Choroid plexus epithelial cell (primary cell): ENCODE results near the gene SPIB.

ENCODE experiments used
- DNase-seq: peaks from one replicate; pipeline ENCODE4 v3.0.0-alpha.2; 2010; ENCODE audit warnings: low read depth
- H3K4me3 ChIP-seq: 2 replicates; pipeline ENCODE4 v1.5.1; 2011; ENCODE audit warnings: low read depth, mild to moderate bottlenecking, control low read depth, low read length, moderate library complexity
- TF ChIP-seq, protein P1 (sequence below): conservative IDR thresholded peaks from 2 replicates; pipeline ENCODE4 v1.5.1; 2011; ENCODE audit warnings: low read depth, mild to moderate bottlenecking, control low read depth, inconsistent platforms, low read length, moderate library complexity

Gene SPIB

DNA sequence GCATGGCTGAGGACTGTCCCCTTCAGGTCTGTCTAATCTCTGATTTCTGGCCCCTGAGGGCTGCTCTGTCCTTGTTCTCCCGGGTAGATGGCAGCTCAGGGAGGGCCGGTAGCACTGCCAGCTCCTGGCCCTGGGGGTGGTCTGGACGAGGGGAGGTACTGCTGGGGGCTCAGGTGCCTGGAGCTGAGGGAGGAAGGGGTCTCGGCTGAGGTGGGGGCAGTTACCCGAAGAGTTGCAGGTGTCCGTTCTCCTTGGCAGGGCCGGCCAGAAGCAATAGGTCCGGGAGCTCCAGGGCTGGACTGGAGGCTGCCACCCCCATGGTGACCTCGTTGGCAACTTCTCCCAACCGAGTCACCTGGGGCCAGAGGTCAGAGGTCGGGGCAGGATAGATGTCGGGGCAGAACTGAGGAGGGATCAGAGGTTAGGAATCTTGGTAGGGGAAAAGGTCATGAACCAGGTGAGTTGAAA lies 56.4 kb downstream of the SPIB start:
- no peak for DNase-seq
- TF ChIP-seq, protein P1, sequence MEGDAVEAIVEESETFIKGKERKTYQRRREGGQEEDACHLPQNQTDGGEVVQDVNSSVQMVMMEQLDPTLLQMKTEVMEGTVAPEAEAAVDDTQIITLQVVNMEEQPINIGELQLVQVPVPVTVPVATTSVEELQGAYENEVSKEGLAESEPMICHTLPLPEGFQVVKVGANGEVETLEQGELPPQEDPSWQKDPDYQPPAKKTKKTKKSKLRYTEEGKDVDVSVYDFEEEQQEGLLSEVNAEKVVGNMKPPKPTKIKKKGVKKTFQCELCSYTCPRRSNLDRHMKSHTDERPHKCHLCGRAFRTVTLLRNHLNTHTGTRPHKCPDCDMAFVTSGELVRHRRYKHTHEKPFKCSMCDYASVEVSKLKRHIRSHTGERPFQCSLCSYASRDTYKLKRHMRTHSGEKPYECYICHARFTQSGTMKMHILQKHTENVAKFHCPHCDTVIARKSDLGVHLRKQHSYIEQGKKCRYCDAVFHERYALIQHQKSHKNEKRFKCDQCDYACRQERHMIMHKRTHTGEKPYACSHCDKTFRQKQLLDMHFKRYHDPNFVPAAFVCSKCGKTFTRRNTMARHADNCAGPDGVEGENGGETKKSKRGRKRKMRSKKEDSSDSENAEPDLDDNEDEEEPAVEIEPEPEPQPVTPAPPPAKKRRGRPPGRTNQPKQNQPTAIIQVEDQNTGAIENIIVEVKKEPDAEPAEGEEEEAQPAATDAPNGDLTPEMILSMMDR: no peak
- H3K4me3 ChIP-seq: no peak overlapping the region

DNA sequence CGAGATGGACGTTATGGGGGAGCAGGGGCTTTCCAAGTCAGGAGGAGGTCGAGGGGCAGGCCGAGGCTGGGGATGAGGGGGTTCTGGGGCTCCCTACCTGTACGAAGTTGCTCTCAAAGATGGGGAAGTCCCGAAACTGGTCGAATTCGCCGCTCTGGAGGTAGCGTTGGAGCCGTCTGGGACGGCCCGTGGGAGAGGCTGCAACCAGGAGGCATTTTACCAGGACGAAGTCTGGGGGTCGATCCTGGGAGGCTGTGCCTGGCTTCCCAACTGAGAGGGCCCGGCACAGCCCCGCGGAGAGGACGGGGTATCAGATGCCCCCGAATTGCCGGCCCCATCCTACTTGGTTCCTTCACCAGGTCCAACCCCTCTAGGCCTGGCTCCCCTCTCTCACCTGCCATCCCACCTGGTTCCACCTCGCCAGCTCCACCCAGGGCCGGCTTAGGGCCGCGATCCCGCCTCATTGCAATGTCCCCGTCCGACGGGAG lies 57.0 kb downstream of the SPIB start:
- peak overlapping the region; percentile 16 for H3K4me3 ChIP-seq
- TF ChIP-seq, protein P1: no peak
- no peak for DNase-seq

DNA sequence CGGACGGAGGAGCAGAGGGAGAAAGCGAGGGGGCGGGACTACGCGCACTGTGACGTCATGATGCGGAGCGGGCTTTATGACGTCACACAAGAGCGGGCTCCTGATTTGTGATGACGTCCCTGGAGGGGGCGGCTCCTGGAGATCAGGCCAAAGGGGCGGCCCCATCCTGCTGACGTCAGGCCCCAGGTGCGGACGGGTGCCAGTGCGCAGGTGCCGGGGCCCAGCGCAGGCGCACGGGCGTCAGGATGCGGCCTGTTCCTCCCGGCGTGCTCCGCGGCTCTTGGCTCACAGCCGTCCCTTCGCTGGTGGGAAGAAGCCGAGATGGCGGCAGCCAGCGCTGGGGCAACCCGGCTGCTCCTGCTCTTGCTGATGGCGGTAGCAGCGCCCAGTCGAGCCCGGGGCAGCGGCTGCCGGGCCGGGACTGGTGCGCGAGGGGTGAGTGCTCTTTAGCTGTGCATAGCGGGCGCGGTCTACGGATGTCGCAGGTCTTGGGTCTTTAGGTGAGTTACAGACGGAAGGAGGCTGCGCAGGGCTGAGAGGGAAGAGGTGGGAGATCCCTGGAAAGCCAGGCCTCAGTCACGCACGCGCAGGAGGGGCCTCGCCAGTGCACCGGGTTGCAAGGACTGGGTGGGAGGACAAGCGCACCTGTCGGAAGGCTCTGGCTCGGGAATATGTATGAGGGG lies 57.6 kb downstream of the SPIB start, which contains the start of the genes EMC10 and GARIN5A:
Gene EMC10 (plus strand): TSS at position 284 of the 683 bp plus-strand sequence. CDS start 38 bp downstream, at position 322.
Gene GARIN5A (minus strand): TSS at position 625 of the 683 bp plus-strand sequence. CDS start 460 bp downstream, at position 165.
- TF ChIP-seq, protein P1: no peak
- peak within 1 kb of the TSS; percentile 96 for H3K4me3 ChIP-seq
- DNase-seq: peak; percentile 97

DNA sequence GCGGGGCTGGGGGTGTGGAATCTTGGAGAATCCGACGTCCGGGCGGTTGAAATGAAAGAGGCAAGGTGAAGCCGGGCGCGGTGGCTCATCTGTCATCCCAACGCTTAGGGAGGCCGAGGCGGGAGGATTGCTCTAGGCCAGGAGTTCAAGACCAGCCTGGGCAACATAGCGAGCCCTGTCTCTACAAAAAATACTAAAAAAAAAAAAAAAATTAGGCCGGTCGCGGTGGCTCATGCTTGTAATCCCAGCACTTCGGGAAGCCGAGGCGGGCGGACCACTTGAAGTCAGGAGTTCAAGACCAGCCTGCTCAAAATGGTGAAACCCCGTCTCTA lies 58.1 kb downstream of the SPIB start:
- DNase-seq: no peak
- peak overlapping the region; percentile 96 for H3K4me3 ChIP-seq
- TF ChIP-seq, protein P1: no peak

DNA sequence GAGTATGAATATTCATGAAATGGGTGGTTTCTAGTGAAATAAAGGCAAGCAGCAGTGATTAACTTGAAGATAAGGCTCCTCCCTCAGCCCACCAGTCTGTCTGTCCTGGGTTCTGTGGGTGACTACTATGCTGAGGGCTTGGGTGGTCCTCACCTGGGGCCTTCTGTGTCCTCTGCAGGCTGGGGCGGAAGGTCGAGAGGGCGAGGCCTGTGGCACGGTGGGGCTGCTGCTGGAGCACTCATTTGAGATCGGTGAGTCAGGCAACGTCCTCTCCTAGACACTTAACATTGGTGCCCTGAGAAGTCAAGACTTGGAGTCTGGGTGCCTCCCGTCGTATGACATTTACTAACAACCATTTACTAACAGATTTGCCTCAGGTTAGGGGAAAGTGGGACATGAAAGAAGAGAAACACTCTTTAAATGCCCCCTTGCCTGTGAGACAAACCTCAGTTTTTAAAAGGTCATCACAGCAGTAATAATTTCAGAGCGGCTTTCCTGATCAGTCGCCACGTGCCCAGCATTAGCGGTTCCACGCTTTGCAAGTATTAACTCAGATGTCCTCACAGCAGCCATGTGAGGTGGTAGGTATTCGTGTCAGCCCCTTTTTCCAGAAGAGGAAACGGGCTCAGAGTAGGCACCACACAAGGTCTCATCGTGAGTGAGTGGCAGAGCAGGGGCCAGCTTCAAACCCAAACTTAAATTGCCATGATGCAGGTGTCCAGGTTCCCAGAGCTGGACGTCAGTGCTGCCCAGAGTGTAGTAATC lies 59.2 kb downstream of the SPIB start:
- no peak overlapping the region for H3K4me3 ChIP-seq
- TF ChIP-seq, protein P1: no peak
- no peak for DNase-seq

DNA sequence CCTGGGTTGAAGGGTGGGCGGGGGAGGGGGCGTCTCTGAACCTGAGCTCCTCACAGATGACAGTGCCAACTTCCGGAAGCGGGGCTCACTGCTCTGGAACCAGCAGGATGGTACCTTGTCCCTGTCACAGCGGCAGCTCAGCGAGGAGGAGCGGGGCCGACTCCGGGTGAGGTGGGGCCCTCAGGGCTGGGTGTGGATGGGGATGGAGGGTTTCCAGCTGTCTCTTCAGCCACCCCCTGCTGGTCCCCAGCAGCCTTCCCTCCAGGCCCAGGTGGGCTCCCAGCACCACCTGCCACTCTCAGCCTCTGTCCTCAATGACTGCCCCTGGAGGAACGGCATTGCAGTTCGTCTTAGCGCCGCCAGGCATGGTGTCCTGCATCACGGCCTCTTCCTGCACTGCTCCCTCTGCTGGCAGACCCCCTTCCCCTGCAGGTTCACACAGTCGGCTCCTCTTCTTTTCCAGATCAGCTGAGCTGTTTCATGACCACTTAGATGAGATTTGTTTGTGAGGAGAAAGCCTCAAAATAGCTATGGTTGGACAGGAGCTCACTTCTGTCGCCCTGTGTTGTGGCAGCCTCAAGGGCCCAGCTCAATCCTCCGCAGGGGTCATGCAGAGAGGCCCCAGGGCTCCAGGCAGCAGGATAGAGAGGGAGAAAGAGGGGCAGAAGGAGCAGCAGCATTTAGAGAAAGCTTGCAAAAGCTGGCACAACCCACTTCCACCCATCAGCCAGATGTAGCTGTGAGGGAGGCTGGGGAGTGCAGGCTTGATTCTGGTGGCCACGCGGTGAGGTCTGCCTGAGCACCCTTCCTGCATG lies 60.4 kb downstream of the SPIB start:
- peak; percentile 63 for DNase-seq
- TF ChIP-seq, protein P1: peak; percentile 77
- H3K4me3 ChIP-seq: no peak overlapping the region
